Caki2 (cell line): ENCODE results near the gene PCAT6. TPM values are rescaled to one million over a fixed set of nuclear protein-coding genes. Genes with fewer than 3 reads are reported as not detected.

Experiments
- DNase-seq: peaks from one replicate; pipeline ENCODE4 v3.0.0-alpha.2; 2015; ENCODE audit warnings: low read depth
- in situ Hi-C: cut with HindIII; loops from 2 replicates; pipeline ENCODE4 v1.10.0; 2016; ENCODE audit warnings: low sequenced_read_pairs, low pct_unique_long_range_greater_than_20kb, mixed read lengths
- total RNA-seq: library from RNA; depleted of rRNA; stranded (reverse); fragments of >200 nt; shearing (Covaris generic); gene quantifications from 2 replicates; pipeline ENCODE4 v1.2.3, GENCODE V29; 2014; ENCODE audit warnings: low replicate concordance

PCAT6 gene
- total RNA-seq, 1 experiment from 2014 or later, result not detected

- no peak for DNase-seq
- in situ Hi-C loops, result no loop called here
These were observed 26.1 kb downstream of the PCAT6 start for GRCh38 chr1:202836623-202837403.

- in situ Hi-C loops, result no loop called here
- no peak for DNase-seq
These were observed 27.1 kb downstream of the PCAT6 start for GRCh38 chr1:202837746-202838262.

DNA sequence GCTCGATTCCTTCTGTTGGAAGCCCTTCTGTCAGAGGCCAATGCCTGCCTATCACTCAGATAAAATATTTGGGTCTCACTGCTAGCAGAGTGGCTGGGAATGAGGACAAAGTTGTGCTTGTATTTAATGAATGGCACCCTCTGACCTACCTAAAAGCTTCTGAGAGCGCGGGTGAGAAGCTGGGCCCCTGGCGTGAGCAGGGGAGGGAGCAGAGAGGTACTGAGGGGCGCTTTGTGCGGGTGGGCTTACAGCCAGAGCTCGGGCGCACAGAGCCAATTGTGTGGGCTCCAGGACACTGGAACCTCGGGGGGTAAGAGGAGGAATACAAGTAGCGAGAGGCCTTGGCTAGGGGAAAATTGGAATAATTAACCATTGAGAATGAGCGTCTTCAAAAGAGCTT lies 32.3 kb downstream of the PCAT6 start:
- in situ Hi-C loops, result no loop called here
- no peak for DNase-seq

DNA sequence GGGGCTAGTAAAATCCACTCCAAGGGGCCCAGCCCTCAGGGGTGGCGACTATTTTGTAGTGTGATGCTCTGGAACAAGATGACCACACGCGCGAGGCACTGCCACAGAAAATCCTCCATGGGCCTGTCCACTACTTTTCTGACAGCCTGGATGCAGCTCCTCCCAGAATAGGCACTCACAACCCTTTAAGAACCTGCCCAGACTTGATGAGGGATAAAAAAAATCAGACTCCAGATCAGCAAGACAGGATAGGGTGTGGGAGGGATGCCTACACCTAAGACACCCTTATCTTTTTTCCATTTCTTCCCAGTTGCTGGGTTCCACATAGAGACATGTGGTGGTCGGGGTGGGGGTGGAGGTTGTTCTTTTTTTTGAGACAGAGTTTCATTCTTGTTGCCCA lies 33.5 kb downstream of the PCAT6 start:
- DNase-seq, result no peak

DNA sequence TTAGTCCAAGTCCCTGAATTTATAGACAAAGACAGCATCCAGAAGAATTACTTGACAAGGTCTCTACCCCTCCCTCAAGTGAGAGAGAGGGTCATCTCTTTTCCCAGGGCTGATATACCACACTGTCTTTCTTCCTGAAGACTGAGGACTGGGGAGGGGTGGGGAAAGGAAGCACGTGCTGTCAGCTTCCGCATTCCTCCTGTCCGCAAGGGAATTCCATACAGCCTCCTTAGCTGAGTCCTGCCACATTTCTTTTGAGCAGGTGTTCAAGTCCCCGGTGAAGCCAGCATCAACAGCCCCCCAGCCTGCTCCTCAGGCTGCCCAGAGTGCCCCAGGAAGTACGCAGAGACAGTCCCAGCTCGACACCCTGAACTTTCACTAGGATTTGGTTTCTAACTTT lies 34.2 kb downstream of the PCAT6 start:
- in situ Hi-C loops, result no loop called here
- no peak for DNase-seq

More for the DNA sequence above, 33.5 kb downstream of the PCAT6 start:
- in situ Hi-C loops, result no loop called here

DNA sequence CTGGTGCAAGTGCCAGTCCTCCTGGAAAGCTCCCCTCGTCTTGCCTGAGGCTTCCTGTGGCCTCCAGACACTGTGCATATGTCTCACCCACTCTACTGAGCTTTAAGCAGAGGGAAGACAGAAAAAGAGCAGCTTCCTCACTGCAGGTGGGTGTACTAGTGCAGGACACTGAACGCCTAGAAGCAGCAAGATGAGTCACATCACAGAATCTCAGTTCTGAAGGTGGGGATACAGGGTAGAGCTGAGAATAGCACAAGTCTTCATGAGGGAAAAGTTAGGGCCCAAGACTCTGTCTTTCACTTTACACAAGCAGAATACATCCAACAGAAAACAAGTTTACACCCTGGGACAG lies 37.4 kb downstream of the PCAT6 start:
- DNase-seq, result no peak
- in situ Hi-C loops, result no loop called here

DNA sequence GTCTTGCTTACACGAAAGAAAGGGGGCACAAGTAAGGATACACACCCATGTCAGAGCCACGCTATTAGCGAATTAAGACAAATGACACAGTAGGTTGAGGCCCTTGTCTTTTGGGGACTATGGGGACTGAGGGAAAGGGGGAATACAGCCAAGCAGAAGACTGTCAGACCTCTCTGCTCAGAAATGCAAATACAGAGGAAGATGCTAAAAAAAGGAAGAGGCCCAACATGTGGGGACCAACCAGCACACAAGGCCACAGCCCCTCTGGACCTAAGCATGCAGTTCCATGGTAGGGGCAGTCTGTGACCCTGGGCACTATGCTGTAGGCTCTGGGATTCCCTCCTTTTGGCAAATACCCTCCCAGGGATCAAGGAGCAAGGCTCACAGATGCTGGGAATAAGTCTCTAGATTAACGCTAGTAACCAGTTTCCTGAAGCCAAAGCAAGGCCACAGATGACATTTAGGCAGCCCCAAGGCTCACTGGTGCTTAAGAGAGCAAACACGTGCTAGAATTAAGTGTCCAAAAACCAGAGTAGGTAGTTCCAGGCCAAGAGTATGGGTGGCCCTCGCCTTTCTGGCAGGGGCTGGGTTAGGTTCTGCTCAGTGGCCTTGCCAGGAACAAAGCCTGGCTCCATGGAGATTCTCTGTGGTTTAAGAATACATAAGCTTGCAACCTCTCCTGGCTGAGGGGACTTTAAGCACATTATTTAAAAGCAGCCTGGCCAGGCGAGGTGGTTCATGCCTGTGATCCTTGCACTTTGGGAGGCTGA lies 40.0 kb downstream of the PCAT6 start:
- DNase-seq, result no peak

DNA sequence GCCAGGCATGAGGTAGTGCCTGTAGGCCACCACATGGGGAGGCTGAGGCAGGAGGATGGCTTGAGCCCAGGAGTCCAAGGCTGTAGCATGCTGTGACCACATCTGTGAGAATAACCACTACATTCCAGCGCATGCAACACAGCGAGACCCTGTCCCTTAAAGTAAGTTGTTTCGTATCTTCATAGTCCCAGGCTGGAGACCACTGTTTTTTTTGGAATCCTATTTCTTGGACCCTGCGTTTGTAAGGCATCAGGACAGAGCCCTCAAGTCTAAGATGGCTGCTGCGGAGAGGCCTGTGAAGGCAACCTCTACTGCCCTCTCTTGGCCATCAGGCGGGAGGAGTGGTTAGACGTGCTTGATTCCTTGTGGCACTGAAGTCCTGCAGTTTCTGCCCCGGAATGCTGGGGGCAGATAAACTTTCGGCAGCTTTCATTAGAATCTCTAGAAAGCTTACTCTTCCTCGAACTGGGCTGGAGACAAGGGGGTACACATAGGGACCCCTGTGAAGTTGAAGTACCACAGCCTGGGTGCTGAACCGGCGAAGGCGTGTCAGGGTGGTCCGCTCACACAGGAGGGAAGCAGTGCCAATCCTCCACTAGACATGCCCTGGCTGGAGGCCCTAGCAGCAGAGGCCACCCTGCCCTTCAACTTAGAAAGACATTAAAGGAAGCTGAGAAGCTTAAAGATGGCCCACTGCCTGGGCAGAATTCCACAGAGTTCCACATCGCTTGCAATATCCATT lies 41.6 kb downstream of the PCAT6 start:
- no peak for DNase-seq
- in situ Hi-C loops, result no loop called here

More for the DNA sequence above, 40.0 kb downstream of the PCAT6 start:
- in situ Hi-C loops, result no loop called here

GRCh38 chr1:202854787-202855186 lies 44.0 kb downstream of the PCAT6 start:
- in situ Hi-C loops, result no loop called here
- no peak for DNase-seq

GRCh38 chr1:202856014-202856413 lies 45.3 kb downstream of the PCAT6 start:
- no peak for DNase-seq
- in situ Hi-C loops, result no loop called here

DNA sequence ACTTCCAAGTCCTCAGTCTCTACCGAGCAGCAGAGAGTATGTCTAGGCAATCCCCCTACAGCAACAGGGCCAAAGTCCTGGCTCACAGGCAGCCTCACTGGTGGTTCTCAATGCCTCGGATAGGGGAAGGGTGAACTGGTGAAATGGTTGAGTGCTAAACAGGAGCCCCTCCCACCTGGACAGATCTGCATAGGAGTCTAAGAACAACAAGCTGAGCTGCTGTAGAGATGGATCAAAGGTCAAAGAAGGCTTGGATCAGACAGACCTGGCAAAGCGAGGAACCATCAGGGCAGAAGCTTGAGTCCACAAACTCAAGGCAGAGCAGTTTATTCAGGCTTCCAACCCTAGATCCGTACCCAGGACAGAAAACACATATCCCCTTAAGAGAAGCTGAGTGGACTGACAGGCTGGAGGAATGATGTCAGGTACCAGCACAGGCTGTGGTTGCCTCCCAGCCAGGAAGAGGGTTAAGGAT lies 46.4 kb downstream of the PCAT6 start:
- DNase-seq, result no peak
- in situ Hi-C loops, result no loop called here

DNA sequence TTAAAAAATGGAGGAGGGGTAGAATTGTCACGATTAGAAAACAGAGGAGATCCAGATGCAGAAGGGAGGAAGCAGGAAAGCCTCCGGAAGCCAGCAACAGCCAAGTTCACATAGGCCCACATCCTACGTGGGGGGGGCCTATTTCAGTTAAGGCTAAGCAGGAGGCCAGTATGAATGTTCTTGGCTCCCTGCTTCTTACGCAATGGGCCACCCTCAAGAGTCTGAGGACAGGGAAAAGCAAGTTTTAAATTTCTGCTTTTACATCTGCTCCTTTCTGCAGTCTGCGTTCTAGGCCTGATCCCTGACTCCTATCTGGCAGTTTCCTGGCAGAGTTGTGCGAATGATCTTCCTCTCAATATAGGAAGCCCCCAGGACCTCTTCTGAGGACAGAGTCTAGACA lies 47.6 kb downstream of the PCAT6 start:
- in situ Hi-C loops, result no loop called here
- DNase-seq, result no peak

GRCh38 chr1:202858789-202859414 lies 48.1 kb downstream of the PCAT6 start:
- no peak for DNase-seq

DNA sequence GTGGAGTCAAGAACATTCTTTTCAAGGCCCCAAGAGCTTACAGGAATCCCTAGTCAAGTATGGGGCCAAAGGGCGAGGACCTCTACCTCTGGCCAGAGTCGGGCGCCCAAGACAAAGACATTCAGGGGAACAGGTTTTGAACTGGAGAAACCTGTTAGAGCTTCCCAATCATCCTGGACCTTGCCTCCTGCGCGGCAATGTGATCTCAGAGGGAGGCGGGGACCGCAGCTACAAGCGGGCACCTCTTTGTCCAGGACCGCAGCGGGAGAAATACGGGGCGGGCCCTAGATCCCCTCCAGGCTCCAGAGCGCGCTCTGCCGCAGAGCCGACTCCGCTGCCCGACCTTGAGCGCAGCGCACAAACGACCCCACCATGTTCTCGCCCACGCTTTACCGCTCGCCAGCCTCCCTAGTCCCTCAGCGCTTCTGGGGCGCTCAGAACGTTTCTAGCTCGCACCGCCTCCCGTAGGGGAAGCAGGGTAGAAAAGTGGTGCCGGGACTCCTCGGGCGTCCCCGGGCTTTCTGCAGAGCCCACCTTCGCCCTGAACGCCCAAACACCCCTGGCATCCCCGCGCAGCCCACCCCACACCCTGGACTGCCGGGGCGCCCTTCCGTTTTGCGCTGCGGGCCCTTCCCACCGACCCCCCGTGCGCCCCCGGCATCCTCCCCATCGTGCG lies 50.1 kb downstream of the PCAT6 start:
- in situ Hi-C loops, result no loop called here
- DNase-seq, result peak; percentile 23

More at GRCh38 chr1:202858789-202859414, 48.1 kb downstream of the PCAT6 start:
- in situ Hi-C loops, result no loop called here
